Stomach (tissue), 4 donors: ENCODE data around the gene ZCCHC14.

Source experiments
- EP300 ChIP-seq: sonication (generic); formaldehyde crosslinking; IDR thresholded peaks from one replicate; pipeline ENCODE4 v1.6.1; 2017; ENCODE audit warnings: antibody characterized with exemption
- POLR2A ChIP-seq, 4 donors: fragments of 450-650 bp; IDR thresholded peaks; one replicate each; pipeline ENCODE4 v1.6.1; 2016; ENCODE audit warnings: antibody characterized with exemption in 4 of 4, control low read depth in 2 of 4, mild to moderate bottlenecking in 1 of 4, moderate library complexity in 1 of 4
- TF ChIP-seq, protein P1 (sequence below), 7 experiments: fragments of 450-650 bp in 4 of 7; fragments of 200-600 bp in 3 of 7; sonication (generic) in 3 of 7; IDR thresholded peaks; one replicate each; pipeline ENCODE4 v1.5.1; 2016 to 2019; ENCODE audit warnings: antibody characterized with exemption in 7 of 7, control low read depth in 2 of 7, mild to moderate bottlenecking in 1 of 7

DNA sequence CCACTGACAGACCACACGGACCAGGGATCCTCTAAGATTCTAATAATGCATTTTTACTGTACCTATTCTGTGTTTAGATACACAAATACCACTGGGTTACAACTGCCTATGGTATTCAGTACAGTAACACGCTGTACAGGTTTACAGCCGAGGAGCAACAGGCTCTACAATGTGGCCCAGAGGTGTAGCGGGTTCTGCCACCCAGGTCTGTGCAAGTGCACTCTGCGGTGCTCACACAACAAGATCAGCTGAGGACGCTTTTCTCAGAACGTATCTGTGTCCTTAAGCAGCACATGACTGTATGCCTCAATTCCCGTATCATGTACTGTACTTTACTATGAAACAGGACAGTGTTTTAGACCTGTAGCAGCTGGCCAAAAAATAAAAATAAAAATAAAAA, 6.5 kb downstream of the ZCCHC14 start:
- TF ChIP-seq, protein P1, sequence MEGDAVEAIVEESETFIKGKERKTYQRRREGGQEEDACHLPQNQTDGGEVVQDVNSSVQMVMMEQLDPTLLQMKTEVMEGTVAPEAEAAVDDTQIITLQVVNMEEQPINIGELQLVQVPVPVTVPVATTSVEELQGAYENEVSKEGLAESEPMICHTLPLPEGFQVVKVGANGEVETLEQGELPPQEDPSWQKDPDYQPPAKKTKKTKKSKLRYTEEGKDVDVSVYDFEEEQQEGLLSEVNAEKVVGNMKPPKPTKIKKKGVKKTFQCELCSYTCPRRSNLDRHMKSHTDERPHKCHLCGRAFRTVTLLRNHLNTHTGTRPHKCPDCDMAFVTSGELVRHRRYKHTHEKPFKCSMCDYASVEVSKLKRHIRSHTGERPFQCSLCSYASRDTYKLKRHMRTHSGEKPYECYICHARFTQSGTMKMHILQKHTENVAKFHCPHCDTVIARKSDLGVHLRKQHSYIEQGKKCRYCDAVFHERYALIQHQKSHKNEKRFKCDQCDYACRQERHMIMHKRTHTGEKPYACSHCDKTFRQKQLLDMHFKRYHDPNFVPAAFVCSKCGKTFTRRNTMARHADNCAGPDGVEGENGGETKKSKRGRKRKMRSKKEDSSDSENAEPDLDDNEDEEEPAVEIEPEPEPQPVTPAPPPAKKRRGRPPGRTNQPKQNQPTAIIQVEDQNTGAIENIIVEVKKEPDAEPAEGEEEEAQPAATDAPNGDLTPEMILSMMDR (IDR thresholded peaks at IDR 0.05) = no peak
- TF ChIP-seq EP300 (no peak), POLR2A (IDR thresholded peaks at IDR 0.05) (no peak)
